Mononuclear cell (primary cell): Measurements from ENCODE around the gene COX10. TPM values are rescaled to one million over a fixed set of nuclear protein-coding genes. Genes with fewer than 3 reads are reported as not detected.

Source experiments
- H3K27me3 ChIP-seq: 2 replicates; pipeline ENCODE4 v1.6.0; 2011; ENCODE audit warnings: low read length, control low read depth; ENCODE audit not compliant: insufficient read depth
- H3K4me1 ChIP-seq: 2 replicates; pipeline ENCODE4 v1.5.1; 2011; ENCODE audit warnings: mild to moderate bottlenecking, low read length, control low read depth; ENCODE audit not compliant: insufficient read depth
- H3K4me3 ChIP-seq: 2 replicates; pipeline ENCODE4 v1.5.1; 2011; ENCODE audit warnings: mild to moderate bottlenecking, low read length, moderate library complexity
- H3K9me3 ChIP-seq: 2 replicates; pipeline ENCODE4 v1.5.1; 2011; ENCODE audit warnings: low read depth, mild to moderate bottlenecking, control low read depth, low read length
- total RNA-seq: library from RNA; depleted of rRNA; stranded (reverse); fragments of >200 nt; gene quantifications from one replicate; pipeline ENCODE4 v1.2.3, GENCODE V29; 2012

Gene COX10
- total RNA-seq, 1 donor, result 17.5 TPM

GRCh38 chr17:14197057-14197456, 127.8 kb downstream of the COX10 start:
- Histone ChIP-seq H3K4me1 (peaks cover 73% of the 10 kb centered on the region), H3K27me3 (no peaks in the 10 kb centered on the region), H3K9me3 (no peaks in the 10 kb centered on the region), H3K4me3 (no peak overlapping the region)

GRCh38 chr17:14197586-14197985, 128.3 kb downstream of the COX10 start:
- no peaks in the 10 kb centered on the region for H3K27me3 ChIP-seq
- no peak overlapping the region for H3K4me3 ChIP-seq
- peaks cover 74% of the 10 kb centered on the region for H3K4me1 ChIP-seq
- no peaks in the 10 kb centered on the region for H3K9me3 ChIP-seq

GRCh38 chr17:14198013-14198412, 128.7 kb downstream of the COX10 start:
- Histone ChIP-seq H3K27me3 (no peaks in the 10 kb centered on the region), H3K9me3 (no peaks in the 10 kb centered on the region), H3K4me3 (no peak overlapping the region), H3K4me1 (peaks cover 78% of the 10 kb centered on the region)

- peaks cover 82% of the 10 kb centered on the region for H3K4me1 ChIP-seq
- H3K9me3 ChIP-seq, result no peaks in the 10 kb centered on the region
- no peak overlapping the region for H3K4me3 ChIP-seq
- H3K27me3 ChIP-seq, result no peaks in the 10 kb centered on the region
Observed at GRCh38 chr17:14198575-14198974, 129.3 kb downstream of the COX10 start.

- H3K4me3 ChIP-seq, result no peak overlapping the region
- H3K9me3 ChIP-seq, result no peaks in the 10 kb centered on the region
- no peaks in the 10 kb centered on the region for H3K27me3 ChIP-seq
- H3K4me1 ChIP-seq, result peaks cover 85% of the 10 kb centered on the region
Observed at GRCh38 chr17:14199601-14200000, 130.3 kb downstream of the COX10 start.

GRCh38 chr17:14200354-14200753, 131.1 kb downstream of the COX10 start:
- Histone ChIP-seq H3K4me1 (peaks cover 92% of the 10 kb centered on the region), H3K4me3 (no peak overlapping the region), H3K9me3 (no peaks in the 10 kb centered on the region), H3K27me3 (no peaks in the 10 kb centered on the region)

- Histone ChIP-seq H3K4me3 (no peak overlapping the region), H3K4me1 (peaks cover 93% of the 10 kb centered on the region), H3K27me3 (no peaks in the 10 kb centered on the region), H3K9me3 (no peaks in the 10 kb centered on the region)
Observed at GRCh38 chr17:14201021-14201987, 132.0 kb downstream of the COX10 start.

GRCh38 chr17:14201988-14202380, 132.7 kb downstream of the COX10 start:
- Histone ChIP-seq H3K27me3 (no peaks in the 10 kb centered on the region), H3K4me3 (no peak overlapping the region), H3K9me3 (no peaks in the 10 kb centered on the region), H3K4me1 (peaks cover 93% of the 10 kb centered on the region)

- Histone ChIP-seq H3K27me3 (no peaks in the 10 kb centered on the region), H3K4me1 (peaks cover 87% of the 10 kb centered on the region), H3K4me3 (no peak overlapping the region), H3K9me3 (no peaks in the 10 kb centered on the region)
Observed at GRCh38 chr17:14202388-14203166, 133.3 kb downstream of the COX10 start.

GRCh38 chr17:14203388-14203787, 134.1 kb downstream of the COX10 start:
- no peaks in the 10 kb centered on the region for H3K9me3 ChIP-seq
- no peaks in the 10 kb centered on the region for H3K27me3 ChIP-seq
- no peak overlapping the region for H3K4me3 ChIP-seq
- H3K4me1 ChIP-seq, result peaks cover 79% of the 10 kb centered on the region

- Histone ChIP-seq H3K27me3 (no peaks in the 10 kb centered on the region), H3K9me3 (no peaks in the 10 kb centered on the region), H3K4me3 (no peak overlapping the region), H3K4me1 (peaks cover 77% of the 10 kb centered on the region)
Observed at GRCh38 chr17:14204084-14204483, 134.8 kb downstream of the COX10 start.

- Histone ChIP-seq H3K27me3 (no peaks in the 10 kb centered on the region), H3K4me1 (peaks cover 73% of the 10 kb centered on the region), H3K4me3 (no peak overlapping the region), H3K9me3 (no peaks in the 10 kb centered on the region)
Observed at GRCh38 chr17:14204546-14204945, 135.2 kb downstream of the COX10 start.

- Histone ChIP-seq H3K4me3 (no peak overlapping the region), H3K9me3 (no peaks in the 10 kb centered on the region), H3K4me1 (peaks cover 64% of the 10 kb centered on the region), H3K27me3 (no peaks in the 10 kb centered on the region)
Observed at GRCh38 chr17:14205380-14205779, 136.1 kb downstream of the COX10 start.

- Histone ChIP-seq H3K27me3 (no peaks in the 10 kb centered on the region), H3K4me3 (no peak overlapping the region), H3K4me1 (peaks cover 58% of the 10 kb centered on the region), H3K9me3 (no peaks in the 10 kb centered on the region)
Observed at GRCh38 chr17:14205992-14206461, 136.7 kb downstream of the COX10 start.

- peaks cover 53% of the 10 kb centered on the region for H3K4me1 ChIP-seq
Observed at GRCh38 chr17:14206891-14207290, 137.6 kb downstream of the COX10 start.

More at GRCh38 chr17:14206891-14207290, 137.6 kb downstream of the COX10 start:
- H3K9me3 ChIP-seq, result no peaks in the 10 kb centered on the region
- H3K27me3 ChIP-seq, result no peaks in the 10 kb centered on the region
- H3K4me3 ChIP-seq, result no peak overlapping the region
